ENCODE measurements around the gene RAB11FIP4.

RAB11FIP4 gene

GRCh38 chr17:31392002-31392855, 754 bp downstream of the RAB11FIP4 start:
- Histone ChIP-seq H3K4me2 (ENCODE audit: insufficient read depth, low read length) (no peak overlapping the region), H3K4me3 (ENCODE audit: low read depth in 1 of 2, low read length in 2 of 2) (no peak overlapping the region), H3K36me3 (ENCODE audit: insufficient read depth, low read length) (no peaks in the 10 kb centered on the region), H4K20me1 (ENCODE audit: insufficient read depth, low read length) (no peaks in the 10 kb centered on the region), H3K9me3 (ENCODE audit: insufficient read depth, low read length, severe bottlenecking) (no peaks in the 10 kb centered on the region), H2AFZ (ENCODE audit: low read depth, low read length) (no peak overlapping the region), H3K9ac (ENCODE audit: low read depth, low read length) (no peak overlapping the region), H3K4me1 (ENCODE audit: insufficient read depth, low read length) (no peaks in the 10 kb centered on the region), H3K79me2 (ENCODE audit: insufficient read depth, low read length) (no peaks in the 10 kb centered on the region), H3K27me3 (ENCODE audit: insufficient read depth, low read length, poor library complexity) (no peaks in the 10 kb centered on the region), H3K27ac (ENCODE audit: low read length) (no peak overlapping the region)
- ATAC-seq (ENCODE audit: insufficient read depth, low read depth) = no peak
- TF ChIP-seq EZH2 (IDR thresholded peaks at IDR 0.05; ENCODE audit: borderline replicate concordance, low read depth, low read length, severe bottlenecking) (no peak), CTCF (IDR thresholded peaks at IDR 0.05; ENCODE audit: borderline replicate concordance, extremely low read depth, low read length, poor library complexity, severe bottlenecking) (no peak)
- no peak for DNase-seq

DNA sequence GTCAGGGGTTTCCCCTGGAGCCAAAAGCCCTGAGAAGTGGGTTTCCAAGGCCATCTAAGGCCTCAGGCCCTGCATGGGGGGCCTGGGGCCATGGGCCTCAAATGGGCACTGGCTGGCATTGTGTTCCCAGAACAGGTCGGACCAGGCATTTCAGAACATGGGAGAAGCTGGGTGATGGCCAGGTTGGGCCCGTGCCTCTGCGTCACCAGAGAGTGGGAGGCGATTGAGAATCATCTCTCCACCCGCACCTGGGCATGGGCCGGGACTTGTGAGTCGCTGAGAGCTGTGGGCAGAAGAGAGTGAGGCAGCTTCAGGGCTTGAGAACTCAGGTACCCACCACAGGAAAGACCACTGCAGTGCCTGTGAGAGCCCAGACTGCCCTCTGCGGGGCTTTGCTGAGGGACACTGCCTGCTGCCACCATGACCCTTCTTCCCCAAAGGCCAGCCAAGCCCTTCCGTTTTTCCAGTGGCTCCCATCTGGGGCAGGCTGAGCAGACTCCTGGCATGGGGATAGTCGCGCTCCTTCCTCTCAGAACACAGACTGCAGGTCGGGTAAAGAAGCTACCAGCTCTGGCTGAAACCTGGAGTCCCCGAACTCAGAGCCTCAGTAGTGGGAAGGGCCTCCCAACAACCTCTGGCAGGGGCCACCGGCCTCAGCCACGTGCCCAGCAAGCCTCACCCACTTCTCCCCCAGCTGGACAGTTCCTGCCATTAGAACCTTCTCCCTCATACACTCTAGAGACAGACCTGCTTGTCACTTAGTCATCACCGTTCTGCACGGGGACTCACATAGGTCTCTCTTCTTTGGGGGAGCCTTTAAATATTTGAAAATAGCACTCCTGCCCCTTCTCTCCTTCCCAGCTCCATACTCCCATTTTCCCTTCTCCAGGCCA, 1.6 kb downstream of the RAB11FIP4 start:
- Histone ChIP-seq H3K4me2 (ENCODE audit: insufficient read depth, low read length) (no peak overlapping the region), H3K4me3 (ENCODE audit: low read depth in 1 of 2, low read length in 2 of 2) (no peak overlapping the region), H3K27ac (ENCODE audit: low read length) (no peak overlapping the region), H2AFZ (ENCODE audit: low read depth, low read length) (no peak overlapping the region), H4K20me1 (ENCODE audit: insufficient read depth, low read length) (no peaks in the 10 kb centered on the region), H3K36me3 (ENCODE audit: insufficient read depth, low read length) (no peaks in the 10 kb centered on the region), H3K9me3 (ENCODE audit: insufficient read depth, low read length, severe bottlenecking) (no peaks in the 10 kb centered on the region), H3K9ac (ENCODE audit: low read depth, low read length) (no peak overlapping the region), H3K79me2 (ENCODE audit: insufficient read depth, low read length) (no peaks in the 10 kb centered on the region), H3K4me1 (ENCODE audit: insufficient read depth, low read length) (no peaks in the 10 kb centered on the region), H3K27me3 (ENCODE audit: insufficient read depth, low read length, poor library complexity) (no peaks in the 10 kb centered on the region)
- DNase-seq (no peak), ATAC-seq (ENCODE audit: insufficient read depth, low read depth) (no peak)
- no peak for TF ChIP-seq EZH2 (IDR thresholded peaks at IDR 0.05; ENCODE audit: borderline replicate concordance, low read depth, low read length, severe bottlenecking)
- no peak for TF ChIP-seq CTCF (IDR thresholded peaks at IDR 0.05; ENCODE audit: borderline replicate concordance, extremely low read depth, low read length, poor library complexity, severe bottlenecking)

DNA sequence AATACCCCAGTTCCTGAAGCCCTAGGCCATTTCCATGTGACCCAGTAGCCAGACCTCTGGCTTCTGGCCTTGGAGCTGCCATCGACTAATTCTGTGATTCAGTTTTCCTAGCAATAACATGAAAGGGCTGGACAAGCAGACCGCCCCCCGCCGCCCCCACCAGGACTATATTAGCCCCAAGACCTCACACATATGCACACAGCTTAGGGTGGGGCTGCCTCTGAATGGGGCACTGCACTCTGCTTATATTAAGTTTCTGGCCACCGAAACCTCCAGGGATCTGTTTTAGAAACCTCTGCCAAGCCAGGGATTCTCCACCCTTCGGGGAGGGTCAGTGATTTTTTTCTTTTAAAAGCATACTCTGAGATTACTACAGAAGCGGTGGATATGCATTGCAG, 2.3 kb downstream of the RAB11FIP4 start:
- no peak for DNase-seq
- Histone ChIP-seq H3K27me3 (ENCODE audit: insufficient read depth, low read length, poor library complexity) (no peaks in the 10 kb centered on the region), H3K36me3 (ENCODE audit: insufficient read depth, low read length) (no peaks in the 10 kb centered on the region), H2AFZ (ENCODE audit: low read depth, low read length) (no peak overlapping the region), H3K79me2 (ENCODE audit: insufficient read depth, low read length) (no peaks in the 10 kb centered on the region), H3K4me3 (ENCODE audit: low read depth in 1 of 2, low read length in 2 of 2) (no peak overlapping the region), H3K9ac (ENCODE audit: low read depth, low read length) (no peak overlapping the region), H4K20me1 (ENCODE audit: insufficient read depth, low read length) (no peaks in the 10 kb centered on the region), H3K4me1 (ENCODE audit: insufficient read depth, low read length) (no peaks in the 10 kb centered on the region), H3K9me3 (ENCODE audit: insufficient read depth, low read length, severe bottlenecking) (no peaks in the 10 kb centered on the region), H3K4me2 (ENCODE audit: insufficient read depth, low read length) (no peak overlapping the region), H3K27ac (ENCODE audit: low read length) (no peak overlapping the region)
- TF ChIP-seq EZH2 (IDR thresholded peaks at IDR 0.05; ENCODE audit: borderline replicate concordance, low read depth, low read length, severe bottlenecking) = no peak
- TF ChIP-seq CTCF (IDR thresholded peaks at IDR 0.05; ENCODE audit: borderline replicate concordance, extremely low read depth, low read length, poor library complexity, severe bottlenecking) = no peak
- ATAC-seq (ENCODE audit: insufficient read depth, low read depth) = no peak
